Ovary (tissue), 9 donors: ENCODE measurements around the gene NCAM1. TPM values are rescaled to one million over a fixed set of nuclear protein-coding genes. Genes with fewer than 3 reads are reported as not detected.

ENCODE experiments used
- DNase-seq, 5 donors: peaks; one replicate each; pipeline ENCODE4 v3.0.0-alpha.2; 2019 to 2020
- H3K27ac ChIP-seq, 2 donors: fragments of 200-600 bp; one replicate each; pipeline versions ENCODE4 v1.5.1 to v1.8.0; 2019 to 2022
- H3K27me3 ChIP-seq: fragments of 200-600 bp; one replicate; pipeline ENCODE4 v1.8.0; 2022
- H3K36me3 ChIP-seq: fragments of 200-600 bp; sonication (generic); one replicate; pipeline ENCODE4 v1.5.1; 2019
- H3K4me1 ChIP-seq: one replicate; pipeline ENCODE4 v1.8.1; 2013; ENCODE audit warnings: mild to moderate bottlenecking, moderate library complexity; ENCODE audit not compliant: insufficient read depth
- H3K4me3 ChIP-seq: fragments of 200-600 bp; sonication (generic); one replicate; pipeline ENCODE4 v1.5.1; 2017
- H3K9me3 ChIP-seq, 2 donors: fragments of 200-600 bp in 1 of 2; sonication (generic) in 1 of 2; one replicate each; pipeline versions ENCODE4 v1.5.1 to v1.8.1; 2013 to 2019; ENCODE audit warnings: mild to moderate bottlenecking in 1 of 2, moderate library complexity in 1 of 2
- CTCF ChIP-seq, 3 donors: fragments of 450-650 bp in 2 of 3; fragments of 200-600 bp in 1 of 3; IDR thresholded peaks; one replicate each; pipeline versions ENCODE4 v1.5.1 to v1.8.0; 2016 to 2022; ENCODE audit warnings: antibody characterized with exemption in 3 of 3, mild to moderate bottlenecking in 1 of 3
- EP300 ChIP-seq: sonication (generic); formaldehyde crosslinking; IDR thresholded peaks from one replicate; pipeline ENCODE4 v1.6.1; 2017; ENCODE audit warnings: antibody characterized with exemption
- POLR2A ChIP-seq: fragments of 450-650 bp; IDR thresholded peaks from one replicate; pipeline ENCODE4 v1.6.1; 2017; ENCODE audit warnings: antibody characterized with exemption, mild to moderate bottlenecking, moderate library complexity
- WGBS, 3 donors: extraction: QIAGEN DNeasy Blood & Tissue Kit in 1 of 3; methylation state at CpG; one replicate each; pipeline versions ENCODE4 v1.1.5 to v1.1.7; 2013 to 2017; 5-methylcytosine and 5-hydroxymethylcytosine counted together
- intact Hi-C, 4 donors: fragments of 100-400 bp; cut with DNase I; formaldehyde crosslinking; loops; one replicate each; pipeline versions ENCODE4 v1.11.0 to v1.15.1; 2022 to 2023
- polyA plus RNA-seq, 2 donors: library from polyadenylated mRNA; stranded (reverse); fragments of 200-250 nt in 1 of 2; fragments of 350-450 nt in 1 of 2; fragmentation: Illumina TruSeq in 1 of 2; extraction: RNeasy Lipid Tissue Mini Kit (QIAGEN cat#74804) in 1 of 2; gene quantifications; one replicate each; pipeline ENCODE4 v1.2.3, GENCODE V29; 2013 to 2014
- total RNA-seq, 7 donors: library from RNA; depleted of rRNA in 2 of 7; stranded (reverse); fragments of >200 nt in 2 of 7; fragmentation: NEBNext Ultra II Directional in 3 of 7; extraction: Animal tissue kit (Norgen Biotek cat#: 25700) in 3 of 7; gene quantifications; one replicate each; pipeline versions ENCODE4 v1.1.0 to v1.2.4, GENCODE V29; 2016 to 2023
- donor health status: DM: no; HTN: no; CAD: no; lungs with moderate emphysema.
- donor health status: DM: no; HTN: no; CAD: no.
- donor health status: Bipolar disorder and iron deficiency.
- donor health status: DM: yes; HTN: yes; CAD: no.
- donor health status: DM: no; HTN: no; CAD: no.
- donor health status: DM: yes; HTN: yes; CAD: no.

Gene NCAM1
- total and polyA plus RNA-seq, 9 donors: 23.0 to 194 (median 106) TPM

DNA sequence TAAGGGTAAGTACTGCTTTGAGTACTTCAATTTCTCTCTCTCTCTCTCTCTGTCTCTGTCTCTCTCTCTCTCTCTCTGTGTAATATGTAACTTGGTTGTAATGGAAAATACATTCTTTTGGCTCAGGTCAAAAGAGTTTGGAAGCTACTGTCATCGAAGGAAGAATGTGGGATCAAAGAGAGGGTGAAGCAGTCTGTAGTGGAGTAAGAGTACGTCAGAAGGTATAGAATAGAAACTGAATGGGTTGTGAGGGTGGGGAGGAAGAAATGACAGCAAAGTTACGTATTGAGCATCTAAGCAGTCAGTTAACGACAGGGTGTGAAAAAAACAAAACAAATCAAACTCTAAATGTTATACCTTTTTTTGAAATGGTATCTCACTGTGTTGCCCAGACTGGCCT is 10.0 kb downstream of the NCAM1 start:
- WGBS, 3 donors: 89 to 91% (median 90%) methylated on average over 4 of the region's 4 CpGs
- no peak for TF ChIP-seq CTCF (IDR thresholded peaks at IDR 0.05)
- no peak for TF ChIP-seq EP300
- TF ChIP-seq POLR2A: no peak
- Histone ChIP-seq H3K36me3 (no peaks in the 10 kb centered on the region), H3K27ac (no peak overlapping the region), H3K4me1 (no peaks in the 10 kb centered on the region), H3K9me3 (no peaks in the 10 kb centered on the region), H3K27me3 (no peaks in the 10 kb centered on the region), H3K4me3 (no peak overlapping the region)
- no peak for DNase-seq
- intact Hi-C loops: no loop called here

DNA sequence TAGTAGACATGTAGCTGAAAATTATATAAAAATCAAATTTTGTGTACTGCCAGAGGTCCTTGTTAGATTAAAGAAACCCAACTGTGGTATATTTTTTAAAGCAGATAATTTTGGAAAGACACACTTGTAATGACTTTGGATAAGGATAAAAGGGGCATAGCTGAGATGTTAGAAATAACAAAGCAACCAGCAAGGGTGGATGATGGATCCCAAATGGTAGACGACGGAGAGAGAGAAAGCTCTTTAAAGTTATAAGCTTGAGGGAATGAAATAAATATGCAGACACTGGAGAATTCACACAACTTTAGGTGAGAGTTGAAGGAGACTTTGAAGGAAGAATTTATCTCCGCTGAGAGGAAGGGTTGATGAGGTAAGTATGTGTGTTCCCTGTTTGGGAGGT is 10.6 kb downstream of the NCAM1 start:
- intact Hi-C loops: no loop called here
- no peaks in the 10 kb centered on the region for H3K36me3 ChIP-seq
- 57 to 73% (median 72%) methylated on average over 3 of the region's 3 CpGs for whole genome bisulfite sequencing, 3 donors
- TF ChIP-seq EP300: no peak
- TF ChIP-seq POLR2A: no peak
- no peak for TF ChIP-seq CTCF (IDR thresholded peaks at IDR 0.05)
- no peak overlapping the region for H3K4me3 ChIP-seq
- no peaks in the 10 kb centered on the region for H3K4me1 ChIP-seq
- H3K9me3 ChIP-seq: no peaks in the 10 kb centered on the region
- H3K27ac ChIP-seq: no peak overlapping the region
- H3K27me3 ChIP-seq: no peaks in the 10 kb centered on the region
- DNase-seq: no peak

DNA sequence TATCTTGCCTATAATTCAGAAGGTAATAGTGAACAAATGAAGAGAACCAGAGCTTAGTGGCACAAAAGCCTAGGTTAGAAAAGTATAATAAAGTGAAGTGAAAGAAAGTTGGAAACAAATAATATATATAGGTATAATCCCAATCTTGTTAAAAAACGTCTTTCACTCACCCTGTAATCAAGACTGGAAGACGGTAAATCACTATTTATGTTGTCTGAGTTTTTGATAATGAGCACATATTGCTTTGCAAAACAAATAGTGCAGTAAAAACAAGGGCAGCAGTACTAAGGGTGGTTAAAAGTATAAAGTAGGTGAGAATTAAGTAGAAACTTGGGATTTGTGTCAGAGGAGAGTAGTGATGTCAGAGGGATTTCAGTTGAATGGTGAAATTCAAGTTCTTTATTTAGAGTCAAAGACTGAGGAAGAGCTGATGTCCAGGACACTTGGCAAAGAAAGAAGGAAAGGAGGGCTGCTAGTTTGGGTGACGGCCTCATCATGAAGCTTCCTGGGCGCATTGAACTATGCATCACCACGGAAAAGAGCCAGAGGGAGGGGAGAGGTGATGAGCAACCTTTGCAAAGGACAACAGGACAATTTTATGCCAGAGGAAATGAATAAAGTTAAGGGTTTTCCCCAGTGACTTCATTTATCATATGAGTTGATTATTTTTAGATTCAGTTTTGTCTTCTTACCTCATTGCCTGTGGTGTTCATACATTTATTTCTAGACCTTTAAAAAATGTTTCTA is 11.4 kb downstream of the NCAM1 start:
- no peaks in the 10 kb centered on the region for H3K9me3 ChIP-seq
- intact Hi-C loops: no loop called here
- no peak overlapping the region for H3K27ac ChIP-seq
- TF ChIP-seq CTCF (IDR thresholded peaks at IDR 0.05): no peak
- no peak for TF ChIP-seq EP300
- no peak for TF ChIP-seq POLR2A
- H3K27me3 ChIP-seq: no peaks in the 10 kb centered on the region
- H3K4me3 ChIP-seq: no peak overlapping the region
- no peaks in the 10 kb centered on the region for H3K36me3 ChIP-seq
- WGBS, 3 donors: 80 to 84% (median 82%) methylated on average over 5 of the region's 5 CpGs
- no peaks in the 10 kb centered on the region for H3K4me1 ChIP-seq
- no peak for DNase-seq

- Histone ChIP-seq H3K27me3 (no peaks in the 10 kb centered on the region), H3K4me3 (no peak overlapping the region), H3K27ac (no peak overlapping the region), H3K4me1 (no peaks in the 10 kb centered on the region), H3K9me3 (no peaks in the 10 kb centered on the region), H3K36me3 (no peaks in the 10 kb centered on the region)
- TF ChIP-seq EP300 (no peak), CTCF (IDR thresholded peaks at IDR 0.05) (no peak), POLR2A (no peak)
- intact Hi-C loops: no loop called here
- WGBS, 3 donors: 71 to 74% (median 73%) methylated on average over 4 of the region's 4 CpGs
- no peak for DNase-seq
Measured at GRCh38 chr11:112975051-112975450, 13.8 kb downstream of the NCAM1 start.
